KBM-7 (cell line): ENCODE measurements around the gene PRDM1.
A peak's percentile ranks its signal among the peaks of the same experiment; 100 is the strongest.
"Not testable (repeated sequence)": the region's sequence is repeated elsewhere in the genome, so short reads cannot be mapped to it uniquely, and the experiment has no call there.

Experiments
- DNase-seq: peaks from one replicate; pipeline ENCODE4 v3.0.0-alpha.2; 2015
- in situ Hi-C: fragments of 300-500 bp; cut with MboI; formaldehyde crosslinking; loops from 2 replicates; pipeline ENCODE4 v1.14.3; 2020; ENCODE audit warnings: low sequenced_read_pairs, low pct_unique_long_range_greater_than_20kb, mixed read lengths

Gene PRDM1

GRCh38 chr6:106128981-106129781, 43.0 kb downstream of the PRDM1 start:
- in situ Hi-C loops: no loop called here
- no peak for DNase-seq

- in situ Hi-C loops: no loop called here
- DNase-seq: no peak
Observed at GRCh38 chr6:106132153-106132698, 46.1 kb downstream of the PRDM1 start.

GRCh38 chr6:106133040-106133439, 46.9 kb downstream of the PRDM1 start:
- no peak for DNase-seq
- in situ Hi-C loops: no loop called here

GRCh38 chr6:106134087-106134770, 48.1 kb downstream of the PRDM1 start:
- no peak for DNase-seq
- in situ Hi-C loops: no loop called here

GRCh38 chr6:106134906-106135634, 48.9 kb downstream of the PRDM1 start:
- no peak for DNase-seq
- in situ Hi-C loops: no loop called here

GRCh38 chr6:106135911-106136571, 49.9 kb downstream of the PRDM1 start:
- no peak for DNase-seq
- in situ Hi-C loops: no loop called here

GRCh38 chr6:106136845-106137244, 50.7 kb downstream of the PRDM1 start:
- no peak for DNase-seq
- in situ Hi-C loops: no loop called here

- in situ Hi-C loops: no loop called here
- DNase-seq: no peak
Observed at GRCh38 chr6:106138151-106138550, 52.0 kb downstream of the PRDM1 start.

GRCh38 chr6:106141441-106142237, 55.5 kb downstream of the PRDM1 start:
- in situ Hi-C loops: no loop called here
- peak; percentile 79 for DNase-seq

- in situ Hi-C loops: no loop called here
- DNase-seq: no peak
Observed at GRCh38 chr6:106142876-106143431, 56.8 kb downstream of the PRDM1 start.

- in situ Hi-C loops: no loop called here
- no peak for DNase-seq
Observed at GRCh38 chr6:106143665-106144064, 57.5 kb downstream of the PRDM1 start.

- in situ Hi-C loops: no loop called here
- DNase-seq: no peak
Observed at GRCh38 chr6:106145144-106145543, 59.0 kb downstream of the PRDM1 start.

- in situ Hi-C loops: no loop called here
- no peak for DNase-seq
Observed at GRCh38 chr6:106145741-106146227, 59.6 kb downstream of the PRDM1 start.

GRCh38 chr6:106146852-106147351, 60.8 kb downstream of the PRDM1 start:
- no peak for DNase-seq
- in situ Hi-C loops: no loop called here

- in situ Hi-C loops: no loop called here
- no peak for DNase-seq
Observed at GRCh38 chr6:106147476-106147875, 61.3 kb downstream of the PRDM1 start.

GRCh38 chr6:106149472-106150069, 63.4 kb downstream of the PRDM1 start:
- no peak for DNase-seq
- in situ Hi-C loops: no loop called here

- DNase-seq, in situ Hi-C loops: not testable (repeated sequence)
Observed at GRCh38 chr6:106152476-106152875, 66.3 kb downstream of the PRDM1 start.
